ENCODE measurements around the gene TECPR1. TPM values are rescaled to one million over a fixed set of nuclear protein-coding genes. Genes with fewer than 3 reads are reported as not detected.

Gene TECPR1
- total RNA-seq, 2 donors from 2014 or later, result 41.6 to 53.8 TPM

- Histone ChIP-seq H3K4me1 (ENCODE audit: control insufficient read depth in 1 of 2, low read depth in 2 of 2) (peaks cover 47 to 61% of the 10 kb centered on the region in 2 donors), H3K9me3 (no peaks in the 10 kb centered on the region), H3K36me3 (peaks cover 5% of the 10 kb centered on the region), H3K4me3 (peak overlapping the region; percentile 97), H3K27me3 (replicated peaks; ENCODE audit: insufficient read depth) (no peaks in the 10 kb centered on the region), H3K27ac (peak overlapping the region; percentile 97 to 98)
- no peak for TF ChIP-seq CTCF (IDR thresholded peaks at IDR 0.05)
- DNase-seq (ENCODE audit: low spot score) (no peak), ATAC-seq (ENCODE audit: insufficient number of reproducible peaks, low FRiP score, low read depth) (peak; percentile 19)
These were observed 31.3 kb upstream of the TECPR1 start for GRCh38 chr7:98283127-98283886.

- no peaks in the 10 kb centered on the region for H3K27me3 ChIP-seq (replicated peaks; ENCODE audit: insufficient read depth)
- H3K9me3 ChIP-seq, result no peaks in the 10 kb centered on the region
- peaks cover under 1% of the 10 kb centered on the region for H3K36me3 ChIP-seq
- peak overlapping the region; percentile 97 for H3K4me3 ChIP-seq
- no peak for ATAC-seq (ENCODE audit: insufficient number of reproducible peaks, low FRiP score, low read depth)
- peak overlapping the region; percentile 97 to 98 for H3K27ac ChIP-seq
- H3K4me1 ChIP-seq (ENCODE audit: control insufficient read depth in 1 of 2, low read depth in 2 of 2), result peaks cover 41 to 55% of the 10 kb centered on the region in 2 donors
- no peak for TF ChIP-seq CTCF (IDR thresholded peaks at IDR 0.05)
- no peak for DNase-seq (ENCODE audit: low spot score)
These were observed 30.7 kb upstream of the TECPR1 start for GRCh38 chr7:98282703-98283102.

GRCh38 chr7:98281757-98282606, 29.9 kb upstream of the TECPR1 start:
- Histone ChIP-seq H3K27ac (peak overlapping the region; percentile 97 to 98), H3K36me3 (no peaks in the 10 kb centered on the region), H3K4me3 (peak overlapping the region; percentile 97), H3K4me1 (ENCODE audit: control insufficient read depth in 1 of 2, low read depth in 2 of 2) (peaks cover 34 to 48% of the 10 kb centered on the region in 2 donors), H3K27me3 (replicated peaks; ENCODE audit: insufficient read depth) (no peaks in the 10 kb centered on the region), H3K9me3 (no peaks in the 10 kb centered on the region)
- TF ChIP-seq CTCF (IDR thresholded peaks at IDR 0.05), result no peak
- DNase-seq (ENCODE audit: low spot score), result no peak
- peak; percentile 3 for ATAC-seq (ENCODE audit: insufficient number of reproducible peaks, low FRiP score, low read depth)

GRCh38 chr7:98280791-98281756, 29.0 kb upstream of the TECPR1 start, which contains the start of gene BRI3:
Gene BRI3, plus strand, starts transcription at chr7:98281686. Its CDS starts 110 bp downstream, at chr7:98281796.
- Histone ChIP-seq H3K27ac (peak within 1 kb of the TSS; percentile 97 to 98), H3K27me3 (replicated peaks; ENCODE audit: insufficient read depth) (no peaks in the 10 kb centered on the region), H3K36me3 (no peaks in the 10 kb centered on the region), H3K9me3 (no peaks in the 10 kb centered on the region), H3K4me1 (ENCODE audit: control insufficient read depth in 1 of 2, low read depth in 2 of 2) (peaks cover 32 to 39% of the 10 kb centered on the region in 2 donors), H3K4me3 (peak within 1 kb of the TSS; percentile 97)
- no peak for TF ChIP-seq CTCF (IDR thresholded peaks at IDR 0.05)
- peak; percentile 71 for ATAC-seq (ENCODE audit: insufficient number of reproducible peaks, low FRiP score, low read depth)
- peak; percentile 77 for DNase-seq (ENCODE audit: low spot score)
